Measurements from ENCODE around the gene SCMH1.
"Not testable (repeated sequence)": the region's sequence is repeated elsewhere in the genome, so short reads cannot be mapped to it uniquely, and the experiment has no call there.

SCMH1 gene

DNA sequence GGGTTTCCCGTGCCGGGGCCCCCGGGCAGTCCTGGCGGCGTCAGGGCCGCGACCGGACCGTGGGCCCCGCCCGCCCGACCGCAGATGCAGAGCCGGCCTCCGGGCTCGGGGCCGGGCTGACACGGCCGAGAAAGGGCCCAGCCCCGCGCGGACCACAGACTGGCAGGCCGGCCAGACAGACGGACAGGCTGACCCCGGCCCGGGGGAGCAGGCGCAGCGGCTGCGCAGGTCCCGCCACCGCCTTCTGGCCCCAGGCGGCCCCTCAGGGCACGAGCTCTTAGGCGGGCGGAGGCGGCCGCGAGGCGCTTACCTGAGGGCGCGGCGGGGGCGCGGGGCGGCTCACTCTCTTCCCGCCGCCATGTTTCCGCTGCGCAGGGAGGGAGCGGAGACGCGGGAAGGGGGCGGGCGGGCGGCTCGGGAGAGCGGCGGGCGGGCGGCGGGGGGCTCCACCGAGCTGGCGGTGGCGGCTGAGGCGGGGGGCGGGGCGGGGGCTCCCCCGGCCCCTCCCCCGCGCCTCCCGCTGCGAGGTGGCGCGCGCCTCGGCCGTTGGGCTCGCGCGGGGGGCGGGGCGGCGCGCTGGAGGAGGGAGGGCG is at the start of gene SCMH1:
Gene SCMH1 (minus strand): TSS at position 558 of the 593 bp plus-strand sequence. CDS start 56,173 bp downstream, outside the sequence.
- DNase-seq = peak; percentile 70

DNA sequence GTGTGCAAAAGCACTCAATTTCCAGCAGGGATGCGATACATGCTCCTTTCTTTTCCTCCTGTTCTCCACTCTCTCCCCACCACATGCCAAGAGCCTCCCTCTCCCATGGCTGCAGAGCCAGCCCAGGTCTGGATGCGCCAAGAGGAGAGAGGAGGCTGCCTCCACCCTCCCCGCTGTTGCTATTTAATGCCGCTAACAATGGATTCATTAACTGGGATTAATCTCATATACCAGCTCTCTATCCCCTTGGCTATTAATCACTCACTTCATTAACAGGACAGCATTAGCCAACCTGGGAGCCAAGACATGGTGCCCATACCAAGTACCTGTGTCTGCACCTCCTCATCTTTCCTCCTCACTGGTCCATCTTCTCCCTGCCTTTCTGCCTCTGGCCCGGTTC is 49.1 kb upstream of the SCMH1 start:
- DNase-seq = no peak

DNA sequence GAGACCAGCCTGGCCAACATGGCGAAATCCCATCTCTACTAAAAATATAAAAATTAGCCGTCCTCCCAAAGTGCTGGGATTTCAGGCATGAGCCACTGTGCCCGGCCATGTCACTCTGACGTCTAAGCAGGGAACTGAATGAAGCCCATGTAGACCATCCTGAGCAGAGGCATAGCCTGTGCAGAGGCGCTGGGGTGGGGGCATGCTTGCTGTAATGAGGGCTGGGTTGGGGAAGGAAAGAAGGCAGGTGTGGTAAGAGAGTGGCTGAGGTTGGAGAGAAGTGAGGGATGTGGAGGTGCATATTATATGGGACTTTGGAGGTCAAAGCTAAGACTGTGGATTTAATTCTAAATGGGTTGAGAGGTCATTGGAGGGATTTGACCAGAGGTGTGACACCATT is 47.1 kb upstream of the SCMH1 start:
- DNase-seq = no peak

DNA sequence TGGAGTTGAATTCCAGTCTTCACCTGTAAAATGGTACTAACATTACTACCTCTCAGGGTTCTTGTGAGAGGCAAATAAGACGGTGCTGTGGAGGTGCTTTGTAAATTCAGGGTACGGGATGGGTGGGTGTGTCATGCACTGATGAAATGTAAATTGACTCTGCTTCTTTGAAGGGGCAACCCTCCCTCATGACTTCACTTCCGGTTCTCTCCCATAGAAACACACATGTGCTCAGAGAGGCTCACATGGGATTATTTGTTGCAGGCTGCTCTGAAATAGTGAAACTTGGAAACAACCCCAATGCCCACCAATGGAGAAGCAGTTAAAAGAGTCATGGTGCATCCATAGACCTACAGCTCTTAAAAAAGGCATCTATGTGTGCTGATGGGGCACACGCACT is 44.9 kb upstream of the SCMH1 start:
- DNase-seq = no peak

DNA sequence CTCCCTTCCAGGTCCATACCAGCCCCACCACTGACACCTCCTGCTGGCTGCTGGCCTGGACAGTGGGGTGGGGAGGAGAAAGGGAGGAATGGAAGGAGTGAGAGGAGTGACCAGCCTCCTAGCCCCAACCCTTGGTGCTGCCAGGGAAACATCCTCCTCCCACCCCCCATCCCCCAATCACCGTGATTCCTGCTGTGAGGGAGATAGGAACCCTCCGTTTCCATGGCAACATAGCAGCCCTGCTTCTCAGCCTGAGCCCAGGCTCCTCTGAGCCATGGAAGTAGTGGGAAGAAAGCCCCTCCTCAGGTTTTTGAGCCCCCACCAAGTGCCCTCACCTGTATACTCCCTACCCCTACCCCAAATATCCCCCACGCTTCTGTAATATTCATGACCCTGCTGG is 44.4 kb upstream of the SCMH1 start:
- no peak for DNase-seq

DNA sequence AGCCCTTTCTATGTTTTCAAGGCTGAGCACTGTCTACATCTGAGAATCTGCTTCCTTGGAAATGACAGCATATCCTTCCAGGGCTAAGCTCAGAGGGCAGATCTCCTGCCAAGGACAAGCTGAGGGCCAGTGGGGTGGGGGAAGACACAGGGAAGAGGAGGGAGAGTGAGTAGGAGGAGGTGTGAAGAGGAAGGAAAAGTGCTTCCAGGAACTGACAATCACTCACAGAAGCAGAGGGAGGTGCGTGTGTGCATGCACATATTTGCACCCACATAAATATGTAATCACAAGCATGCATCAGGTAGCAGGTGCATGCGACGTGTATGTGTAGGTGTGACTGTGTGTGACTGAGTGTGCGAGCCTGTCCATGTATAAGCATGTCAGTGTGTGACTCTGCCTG is 43.7 kb upstream of the SCMH1 start:
- DNase-seq = no peak

DNA sequence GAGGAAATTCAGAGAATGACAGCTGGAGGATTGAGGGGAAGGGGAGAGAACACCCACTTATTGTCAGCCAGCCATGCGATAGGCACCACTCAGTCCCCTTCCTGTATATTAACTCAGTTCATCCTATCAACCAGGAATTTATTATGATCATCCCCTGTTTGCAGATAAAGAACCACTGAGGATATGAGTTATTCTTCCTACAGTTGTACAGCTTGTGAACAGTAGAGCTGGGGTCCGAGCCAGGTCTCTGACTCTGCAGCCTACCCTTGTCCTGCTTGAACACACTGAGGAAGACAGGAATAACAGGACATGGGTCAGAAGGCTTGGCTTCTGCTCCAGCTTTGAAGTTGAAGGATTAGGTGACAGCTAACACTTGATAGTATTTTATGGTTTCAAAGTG is 42.0 kb upstream of the SCMH1 start:
- no peak for DNase-seq

GRCh38 chr1:41282679-41283317 is 40.7 kb upstream of the SCMH1 start:
- peak; percentile 45 for DNase-seq

DNA sequence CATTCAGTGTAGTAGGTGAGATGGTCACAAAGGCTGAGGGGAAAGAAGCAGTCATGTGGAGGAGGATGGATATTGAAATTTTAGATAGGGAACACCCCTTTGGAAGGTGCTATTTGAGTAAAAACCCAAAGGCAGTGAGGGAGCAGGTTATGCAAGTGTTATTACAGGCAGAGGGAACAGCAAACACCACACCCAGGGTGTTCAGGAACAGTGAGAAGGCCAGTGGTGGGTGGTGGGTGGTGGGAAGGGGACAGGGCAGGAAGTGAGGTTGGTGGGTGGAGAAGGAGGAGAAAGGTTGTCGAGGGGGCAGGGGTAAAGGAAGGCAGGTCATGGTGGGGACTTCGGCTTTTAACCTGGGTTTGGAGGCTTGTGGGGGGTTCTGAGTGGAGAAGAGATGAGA is 39.2 kb upstream of the SCMH1 start:
- no peak for DNase-seq

DNA sequence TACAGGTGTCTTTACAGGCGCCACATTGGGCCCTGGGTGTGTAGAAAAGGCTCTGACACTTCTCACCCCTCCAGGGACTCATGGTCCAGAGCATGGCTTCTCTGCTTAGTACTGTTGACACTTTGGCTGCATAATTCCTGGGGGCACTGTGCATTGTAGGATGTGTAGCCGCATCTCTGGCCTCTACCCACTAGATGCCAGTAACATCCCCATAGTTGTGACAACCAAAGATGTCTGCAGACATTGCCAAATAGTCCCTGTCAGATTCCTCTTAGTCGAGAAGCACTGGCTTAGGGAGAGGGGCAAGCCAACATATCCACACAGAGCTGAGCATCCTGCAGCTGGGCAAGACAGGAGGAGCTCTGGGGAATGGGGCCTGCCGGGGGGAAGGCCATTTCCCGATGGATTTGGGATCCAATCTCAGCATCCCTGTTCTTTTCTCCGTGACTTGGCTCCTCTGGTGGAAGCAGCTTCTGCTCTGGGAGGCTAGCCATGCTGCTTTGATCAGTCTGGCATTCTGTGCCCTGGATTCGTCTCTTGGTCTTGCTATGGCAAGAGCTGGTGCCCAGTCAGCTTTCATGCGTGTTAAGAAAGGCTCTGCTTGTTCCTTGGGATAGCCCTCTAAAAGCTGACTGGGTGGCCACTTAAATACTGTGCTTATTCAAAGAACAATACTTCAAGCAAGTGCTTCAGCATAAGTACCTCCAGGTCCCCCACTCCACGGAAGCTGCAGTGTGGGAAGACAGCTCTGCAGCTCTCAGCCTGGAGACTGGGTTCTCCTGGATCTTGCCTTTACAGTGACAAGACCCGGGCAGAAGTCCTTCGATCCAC is 38.3 kb upstream of the SCMH1 start:
- DNase-seq = no peak

- no peak for DNase-seq
Observed at GRCh38 chr1:41278076-41278475, 36.0 kb upstream of the SCMH1 start.

- DNase-seq = no peak
Observed at GRCh38 chr1:41277371-41277975, 35.4 kb upstream of the SCMH1 start.

- DNase-seq = no peak
Observed at GRCh38 chr1:41275831-41276230, 33.7 kb upstream of the SCMH1 start.

DNA sequence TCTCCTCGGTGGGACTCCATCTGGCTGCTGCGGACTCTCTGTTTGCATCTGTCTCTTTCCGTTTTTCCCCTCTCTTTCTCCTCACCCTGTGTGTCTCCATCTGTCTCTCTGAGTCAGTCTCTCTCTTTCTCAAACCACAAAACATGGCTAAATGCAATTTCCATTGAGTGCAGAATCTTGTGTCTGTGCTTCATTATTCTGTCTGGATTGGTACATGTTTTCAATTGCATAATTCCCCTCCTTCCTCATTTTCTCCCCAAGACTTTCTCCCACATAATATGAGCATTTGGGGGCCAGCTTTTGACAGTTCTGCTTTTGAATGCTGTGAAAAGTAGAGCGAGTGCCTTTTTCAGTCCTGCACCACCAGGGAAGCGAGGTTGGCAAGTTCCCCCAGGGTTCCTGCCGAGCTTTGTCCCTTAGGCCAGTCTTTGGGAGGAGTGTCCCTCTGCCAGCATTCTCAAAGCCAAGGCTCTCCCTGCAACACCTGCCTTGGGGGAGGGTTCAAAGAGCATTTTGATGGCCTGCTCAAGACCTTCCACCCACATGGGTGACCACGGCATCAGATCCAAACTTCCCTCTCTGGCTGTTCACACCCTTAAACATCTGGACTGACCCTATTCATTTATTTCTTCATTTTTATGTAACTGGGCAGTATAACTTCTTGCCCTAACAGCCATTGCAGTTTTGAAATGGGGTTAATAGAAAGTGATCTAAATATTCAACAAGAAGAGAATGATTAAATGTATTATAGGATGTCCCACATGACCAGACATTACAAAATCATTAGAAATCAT is 32.8 kb upstream of the SCMH1 start:
- no peak for DNase-seq

DNA sequence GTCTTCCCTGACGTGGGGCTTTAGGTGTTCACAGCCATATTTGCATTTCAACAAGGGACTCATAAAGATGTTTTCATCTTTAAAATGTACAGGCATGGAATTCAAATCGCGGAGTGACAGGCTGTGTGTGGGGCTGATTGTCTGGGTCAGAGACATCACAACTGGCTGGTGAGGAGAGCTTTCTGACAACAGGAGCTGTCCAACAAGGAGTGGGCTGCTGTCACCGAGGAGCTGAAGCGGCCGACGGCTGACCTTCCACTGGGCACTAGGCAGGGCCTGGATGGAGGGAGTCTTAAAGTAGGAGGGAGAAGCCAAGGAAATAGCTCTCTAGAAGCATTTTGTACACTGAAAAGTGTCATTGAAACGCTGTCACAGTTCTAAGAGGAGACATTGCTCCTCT is 30.5 kb upstream of the SCMH1 start:
- no peak for DNase-seq

DNA sequence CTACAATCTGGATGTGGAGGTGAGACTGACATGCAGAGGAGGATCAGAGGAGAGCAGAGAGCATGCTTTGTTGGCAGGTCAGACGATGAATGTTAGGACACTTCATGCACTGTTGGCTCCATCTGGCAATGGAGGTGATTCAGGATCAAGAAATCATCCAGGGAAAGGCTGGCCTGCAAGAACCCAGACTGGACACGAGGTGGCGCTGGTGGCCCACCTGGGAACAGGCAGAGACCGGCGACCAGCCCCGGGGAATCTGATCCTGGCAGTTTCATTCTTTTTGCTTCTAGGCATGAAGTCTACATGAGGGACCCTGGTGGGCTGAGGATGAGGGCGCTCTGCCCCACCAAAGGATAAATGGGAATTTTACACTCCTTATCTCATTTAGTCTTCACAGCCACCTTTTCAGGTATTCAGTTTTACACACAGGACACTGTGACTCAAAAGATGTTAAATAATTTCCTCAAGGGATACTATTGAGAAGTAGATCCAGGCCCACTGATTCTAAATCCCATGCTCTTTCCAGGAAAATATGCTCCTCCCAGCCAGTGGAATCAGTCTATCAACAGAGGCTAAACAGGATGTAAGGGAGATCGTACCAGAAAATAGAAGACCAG is 26.2 kb upstream of the SCMH1 start:
- DNase-seq = peak; percentile 88

GRCh38 chr1:41261926-41262618 is 20.0 kb upstream of the SCMH1 start:
- no peak for DNase-seq

DNA sequence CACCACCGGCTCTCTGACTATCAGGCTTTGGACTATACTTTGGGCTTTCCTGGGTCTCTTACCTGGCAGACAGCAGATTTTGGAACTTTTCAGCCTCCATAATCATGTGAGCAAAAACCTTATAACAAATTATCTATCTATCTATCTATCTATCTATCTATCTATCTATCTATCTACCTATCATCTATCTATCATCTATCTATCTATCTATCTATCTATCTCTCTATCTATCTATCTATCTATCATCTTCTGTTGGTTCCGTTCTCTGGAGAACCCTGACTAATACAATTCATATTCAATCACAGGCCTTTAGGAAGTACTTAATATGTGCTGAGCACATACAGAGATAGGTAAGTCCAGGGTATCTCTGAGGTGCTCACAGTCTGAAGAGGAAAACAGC is 18.7 kb upstream of the SCMH1 start:
- DNase-seq = no peak

DNA sequence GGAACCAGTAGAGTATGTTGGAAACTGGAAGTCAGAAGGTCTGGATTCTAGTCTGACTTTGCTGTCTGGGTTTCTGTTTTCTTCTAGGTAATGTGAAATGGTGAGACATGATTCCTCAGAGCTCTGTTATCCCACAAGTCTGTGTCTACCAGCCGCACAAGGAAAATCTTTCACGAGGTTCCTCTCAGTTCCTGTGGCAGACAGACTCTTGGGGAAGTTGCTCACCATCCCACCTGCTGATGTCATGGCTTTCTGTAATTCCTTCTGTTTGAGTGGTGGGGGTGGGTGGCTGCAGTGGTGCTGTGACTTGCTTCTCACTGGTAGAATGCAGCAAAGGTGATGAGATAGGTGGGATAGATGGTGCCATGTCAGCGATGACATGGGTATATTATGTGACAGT is 17.1 kb upstream of the SCMH1 start:
- no peak for DNase-seq

DNA sequence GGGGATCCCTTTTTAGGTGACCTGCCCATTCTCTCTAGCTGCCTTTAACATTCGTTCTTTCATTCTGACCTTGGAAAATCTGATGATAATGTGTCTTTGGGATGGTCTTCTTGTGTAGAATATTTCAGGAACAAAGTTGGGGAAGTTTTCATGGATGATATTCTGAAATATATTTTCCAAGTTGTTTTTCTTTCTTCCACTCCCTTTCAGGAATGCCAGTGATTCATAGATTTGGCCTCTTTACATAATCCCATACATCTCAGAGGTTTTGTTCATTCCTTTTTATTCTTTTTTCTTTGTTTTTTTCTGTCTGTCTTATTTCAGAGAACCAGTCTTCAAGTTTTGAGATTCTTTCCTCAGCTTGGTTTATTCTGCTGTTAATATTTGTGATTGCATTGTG is 13.9 kb upstream of the SCMH1 start:
- no peak for DNase-seq

DNA sequence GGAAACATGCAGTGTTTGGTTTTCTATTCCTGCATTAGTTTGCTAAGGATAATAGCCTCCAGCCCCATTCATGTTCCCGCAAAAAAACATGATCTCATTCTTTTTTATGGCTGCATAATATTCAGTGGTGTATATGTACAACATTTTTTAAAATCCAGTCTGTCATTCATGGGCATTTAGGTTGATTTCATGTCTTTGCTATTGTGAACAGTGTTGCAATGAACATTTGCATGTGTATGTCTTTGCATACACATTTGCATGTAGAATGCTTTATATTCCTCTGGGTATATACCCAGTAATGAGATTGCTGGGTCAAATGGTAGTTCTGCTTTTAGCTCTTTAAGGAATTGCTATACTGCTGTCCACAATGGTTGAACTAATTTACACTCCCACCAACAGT is 9.0 kb upstream of the SCMH1 start:
- not testable (repeated sequence) for DNase-seq

- no peak for DNase-seq
Observed at GRCh38 chr1:41249319-41249718, 7.2 kb upstream of the SCMH1 start.
